Trophoblast cell (in vitro differentiated cells and primary cell): ENCODE results near the gene REX1BD.

Experiments used
- DNase-seq, 2 donors: peaks; one replicate each; pipeline ENCODE4 v3.0.0-alpha.2; 2016
- H2AFZ ChIP-seq: 2 replicates; pipeline ENCODE4 v1.6.1; 2013; ENCODE audit warnings: low read length, moderate library complexity, mild to moderate bottlenecking; ENCODE audit not compliant: insufficient read depth, poor library complexity
- H2AK5ac ChIP-seq: 2 replicates; pipeline ENCODE4 v1.6.1; 2013; ENCODE audit warnings: mild to moderate bottlenecking, low read length
- H2BK120ac ChIP-seq: 2 replicates; pipeline ENCODE4 v1.6.1; 2013; ENCODE audit warnings: low read length, mild to moderate bottlenecking, moderate library complexity; ENCODE audit not compliant: insufficient read depth, poor library complexity
- H2BK12ac ChIP-seq: 2 replicates; pipeline ENCODE4 v1.6.1; 2013; ENCODE audit warnings: mild to moderate bottlenecking, low read length, moderate library complexity
- H2BK5ac ChIP-seq: 2 replicates; pipeline ENCODE4 v1.6.1; 2013; ENCODE audit warnings: low read length, low read depth, moderate library complexity, mild to moderate bottlenecking; ENCODE audit not compliant: poor library complexity
- H3K14ac ChIP-seq: 2 replicates; pipeline ENCODE4 v1.6.1; 2013; ENCODE audit warnings: mild to moderate bottlenecking, low read length
- H3K18ac ChIP-seq: 2 replicates; pipeline ENCODE4 v1.6.1; 2013; ENCODE audit warnings: mild to moderate bottlenecking, low read length
- H3K23ac ChIP-seq: 2 replicates; pipeline ENCODE4 v1.6.1; 2013; ENCODE audit warnings: low read length
- H3K27ac ChIP-seq: 2 replicates; pipeline ENCODE4 v1.5.1; 2013; ENCODE audit warnings: low read depth, mild to moderate bottlenecking, inconsistent platforms, low read length, moderate library complexity
- H3K27me3 ChIP-seq: 2 replicates; pipeline ENCODE4 v1.6.1; 2013; ENCODE audit warnings: inconsistent platforms, mild to moderate bottlenecking, low read length, moderate library complexity; ENCODE audit not compliant: insufficient read depth
- H3K36me3 ChIP-seq, 2 experiments: 1 replicate in 1 of 2; 2 replicates in 1 of 2; pipeline ENCODE4 v1.6.1; 2013; ENCODE audit warnings: low read length in 2 of 2, mild to moderate bottlenecking in 2 of 2, moderate library complexity in 1 of 2; ENCODE audit not compliant: insufficient read depth in 2 of 2, control insufficient read depth in 1 of 2
- H3K4ac ChIP-seq: 2 replicates; pipeline ENCODE4 v1.6.1; 2013; ENCODE audit warnings: low read depth, mild to moderate bottlenecking, low read length, moderate library complexity
- H3K4me1 ChIP-seq, 2 experiments: 1 replicate in 1 of 2; 2 replicates in 1 of 2; pipeline ENCODE4 v1.6.1; 2013; ENCODE audit warnings: low read length in 2 of 2, mild to moderate bottlenecking in 2 of 2, moderate library complexity in 1 of 2; ENCODE audit not compliant: insufficient read depth in 2 of 2, control insufficient read depth in 1 of 2
- H3K4me2 ChIP-seq: 2 replicates; pipeline ENCODE4 v1.6.1; 2013; ENCODE audit warnings: inconsistent platforms, mild to moderate bottlenecking, low read length, moderate library complexity
- H3K4me3 ChIP-seq: 2 replicates; pipeline ENCODE4 v1.5.1; 2013; ENCODE audit warnings: mild to moderate bottlenecking, low read depth, low read length, inconsistent platforms
- H3K79me1 ChIP-seq: one replicate; pipeline ENCODE4 v1.6.1; 2013; ENCODE audit warnings: low read length
- H3K79me2 ChIP-seq: 2 replicates; pipeline ENCODE4 v1.6.1; 2013; ENCODE audit warnings: low read length, mild to moderate bottlenecking; ENCODE audit not compliant: control insufficient read depth, insufficient read depth, poor library complexity
- H3K9ac ChIP-seq: 2 replicates; pipeline ENCODE4 v1.6.1; 2013; ENCODE audit warnings: mild to moderate bottlenecking, low read length
- H3K9me3 ChIP-seq: 2 replicates; pipeline ENCODE4 v1.6.1; 2013; ENCODE audit warnings: low read depth, mild to moderate bottlenecking, control low read depth, inconsistent platforms, low read length; ENCODE audit not compliant: insufficient read depth
- H4K12ac ChIP-seq: 2 replicates; pipeline ENCODE4 v1.6.1; 2013; ENCODE audit warnings: low read depth, mild to moderate bottlenecking, low read length, moderate library complexity
- H4K8ac ChIP-seq: 2 replicates; pipeline ENCODE4 v1.6.1; 2013; ENCODE audit warnings: low read depth, mild to moderate bottlenecking, low read length, moderate library complexity
- H4K91ac ChIP-seq: one replicate; pipeline ENCODE4 v1.6.1; 2013; ENCODE audit warnings: low read depth, mild to moderate bottlenecking, low read length, moderate library complexity
- WGBS: extraction: QIAGEN DNeasy Blood & Tissue Kit; methylation state at CpG from one replicate; pipeline ENCODE4 v1.1.7; 2013; ENCODE audit warnings: missing lambda C conversion rate; ENCODE audit not compliant: insufficient read length, insufficient coverage; ENCODE audit errors: extremely low coverage; 5-methylcytosine and 5-hydroxymethylcytosine counted together

The REX1BD gene

GRCh38 chr19:18605196-18605545 lies 16.6 kb downstream of the REX1BD start:
- H4K12ac ChIP-seq = no peak overlapping the region

GRCh38 chr19:18605546-18606280 lies 17.1 kb downstream of the REX1BD start:
- no peak overlapping the region for H3K9ac ChIP-seq
- H4K12ac ChIP-seq = no peak overlapping the region
- no peak overlapping the region for H3K27ac ChIP-seq
- H2BK5ac ChIP-seq = no peak overlapping the region
- no peak overlapping the region for H4K91ac ChIP-seq
- H3K23ac ChIP-seq = no peak overlapping the region
- no peak overlapping the region for H4K8ac ChIP-seq
- no peak for DNase-seq
- H3K9me3 ChIP-seq = no peaks in the 10 kb centered on the region
- H2AFZ ChIP-seq = no peak overlapping the region
- no peak overlapping the region for H2BK120ac ChIP-seq
- no peak overlapping the region for H2BK12ac ChIP-seq
- no peak overlapping the region for H3K18ac ChIP-seq
- H3K79me1 ChIP-seq = peaks cover 3% of the 10 kb centered on the region
- H3K4me2 ChIP-seq = no peak overlapping the region
- no peak overlapping the region for H3K14ac ChIP-seq
- H3K36me3 ChIP-seq = no peaks in the 10 kb centered on the region
- no CpG with 5 or more reads among the region's 65 CpGs for WGBS
- no peak overlapping the region for H3K4me3 ChIP-seq
- no peaks in the 10 kb centered on the region for H3K79me2 ChIP-seq
- peaks cover 73% of the 10 kb centered on the region for H3K27me3 ChIP-seq
- no peak overlapping the region for H3K4ac ChIP-seq
- peaks cover 5 to 9% of the 10 kb centered on the region in 2 experiments for H3K4me1 ChIP-seq
- no peak overlapping the region for H2AK5ac ChIP-seq

More at GRCh38 chr19:18605196-18605545, 16.6 kb downstream of the REX1BD start:
- no peak for DNase-seq
- Histone ChIP-seq H4K91ac (no peak overlapping the region), H2AK5ac (no peak overlapping the region), H4K8ac (no peak overlapping the region), H3K36me3 (no peaks in the 10 kb centered on the region), H3K4me1 (peaks cover 1 to 5% of the 10 kb centered on the region in 2 experiments), H2BK12ac (no peak overlapping the region), H3K23ac (no peak overlapping the region), H3K9me3 (no peaks in the 10 kb centered on the region), H3K4ac (no peak overlapping the region), H3K79me1 (no peaks in the 10 kb centered on the region), H3K18ac (no peak overlapping the region), H3K14ac (no peak overlapping the region), H2AFZ (no peak overlapping the region), H2BK120ac (no peak overlapping the region), H3K79me2 (no peaks in the 10 kb centered on the region), H3K27ac (no peak overlapping the region), H3K4me3 (no peak overlapping the region), H2BK5ac (no peak overlapping the region), H3K9ac (no peak overlapping the region), H3K4me2 (no peak overlapping the region), H3K27me3 (peaks cover 69% of the 10 kb centered on the region)
- WGBS = no CpG with 5 or more reads among the region's 17 CpGs

GRCh38 chr19:18606281-18607225 lies 18.0 kb downstream of the REX1BD start, which contains the start of gene CRLF1:
Gene CRLF1 (minus strand): TSS chr19:18606799. CDS start chr19:18606656, 143 bp downstream.
- no peak within 1 kb of the TSS for H3K9ac ChIP-seq
- no peak within 1 kb of the TSS for H3K27ac ChIP-seq
- no peak within 1 kb of the TSS for H4K8ac ChIP-seq
- no peak within 1 kb of the TSS for H3K4me3 ChIP-seq
- no peaks in the 10 kb centered on the region for H3K9me3 ChIP-seq
- H3K4me1 ChIP-seq = peaks cover 12 to 15% of the 10 kb centered on the region in 2 experiments
- H3K4me2 ChIP-seq = peak within 1 kb of the TSS; percentile 36
- H2BK12ac ChIP-seq = no peak within 1 kb of the TSS
- H4K91ac ChIP-seq = no peak within 1 kb of the TSS
- no peak within 1 kb of the TSS for H3K18ac ChIP-seq
- H2AK5ac ChIP-seq = no peak within 1 kb of the TSS
- H2AFZ ChIP-seq = no peak within 1 kb of the TSS
- DNase-seq = no peak
- H2BK120ac ChIP-seq = no peak within 1 kb of the TSS
- H3K4ac ChIP-seq = no peak within 1 kb of the TSS
- no CpG with 5 or more reads among the region's 116 CpGs for WGBS
- H3K79me2 ChIP-seq = no peaks in the 10 kb centered on the region
- H3K23ac ChIP-seq = no peak within 1 kb of the TSS
- no peak within 1 kb of the TSS for H4K12ac ChIP-seq
- H3K14ac ChIP-seq = no peak within 1 kb of the TSS
- peaks cover 79% of the 10 kb centered on the region for H3K27me3 ChIP-seq
- no peaks in the 10 kb centered on the region for H3K36me3 ChIP-seq
- peaks cover 3% of the 10 kb centered on the region for H3K79me1 ChIP-seq
- no peak within 1 kb of the TSS for H2BK5ac ChIP-seq

- H3K4ac ChIP-seq = no peak overlapping the region
- no peak overlapping the region for H3K27ac ChIP-seq
- H3K9ac ChIP-seq = no peak overlapping the region
- H3K4me3 ChIP-seq = no peak overlapping the region
- no peaks in the 10 kb centered on the region for H3K9me3 ChIP-seq
- no peak overlapping the region for H4K8ac ChIP-seq
- no peak overlapping the region for H3K23ac ChIP-seq
- H3K4me2 ChIP-seq = no peak overlapping the region
- H4K12ac ChIP-seq = no peak overlapping the region
- H3K4me1 ChIP-seq = peaks cover 15% of the 10 kb centered on the region in 2 experiments
- no peak overlapping the region for H2BK12ac ChIP-seq
- no peak overlapping the region for H2AK5ac ChIP-seq
- peaks cover 88% of the 10 kb centered on the region for H3K27me3 ChIP-seq
- H3K14ac ChIP-seq = no peak overlapping the region
- H2BK5ac ChIP-seq = no peak overlapping the region
- H3K79me2 ChIP-seq = no peaks in the 10 kb centered on the region
- H2AFZ ChIP-seq = no peak overlapping the region
- H4K91ac ChIP-seq = no peak overlapping the region
- peak in 1 of 2 donors; percentile 32 for DNase-seq
- no CpG with 5 or more reads among the region's 68 CpGs for WGBS
- H2BK120ac ChIP-seq = no peak overlapping the region
- no peaks in the 10 kb centered on the region for H3K36me3 ChIP-seq
- peaks cover 3% of the 10 kb centered on the region for H3K79me1 ChIP-seq
- no peak overlapping the region for H3K18ac ChIP-seq
These were observed 18.9 kb downstream of the REX1BD start for GRCh38 chr19:18607226-18608101.
